B cell (primary cell): Measurements from ENCODE around the gene SLC16A10. TPM values are rescaled to one million over a fixed set of nuclear protein-coding genes. Genes with fewer than 3 reads are reported as not detected.

Experiments
- ATAC-seq: fragments of 200-7000 bp; cut with Tn5 transposase; one replicate; pipeline ENCODE4 v1.10.0; 2021; ENCODE audit warnings: low read depth, mild to moderate bottlenecking, moderate number of reproducible peaks, moderate library complexity
- CTCF ChIA-PET: fragments of 350-600 bp; sonication (Branson Sonifier 250); formaldehyde crosslinking; loops from one replicate; lab custom pipeline; 2021; ENCODE audit warnings: antibody characterized with exemption, inconsistent platforms; lab: Charles Lee
- POLR2A ChIA-PET: fragments of 350-600 bp; sonication (Branson Sonifier 250); formaldehyde crosslinking; loops from one replicate; lab custom pipeline; 2021; ENCODE audit warnings: antibody characterized with exemption; lab: Charles Lee
- DNase-seq: peaks from one replicate; pipeline ENCODE4 v3.0.0; 2013
- H2AFZ ChIP-seq: 2 replicates; pipeline ENCODE4 v1.6.1; 2012; ENCODE audit warnings: mild to moderate bottlenecking, low read depth, low read length; ENCODE audit not compliant: insufficient read depth, poor library complexity, severe bottlenecking
- H3K27ac ChIP-seq, 2 donors: 1 replicate in 1 of 2; 2 replicates in 1 of 2; pipeline ENCODE4 v1.5.1; 2012 to 2013; ENCODE audit warnings: low read length in 2 of 2, mild to moderate bottlenecking in 2 of 2, moderate library complexity in 1 of 2
- H3K27me3 ChIP-seq, 4 experiments: fragments of 200-600 bp in 1 of 4; sonication (generic) in 1 of 4; replicated peaks in 1 of 4; 1 replicate in 2 of 4; 2 replicates in 2 of 4; pipeline versions ENCODE4 v1.6.1 to v1.7.0; 2013 to 2016; ENCODE audit warnings: low read length in 3 of 4, mild to moderate bottlenecking in 2 of 4, mixed read lengths in 1 of 4, moderate library complexity in 1 of 4; ENCODE audit not compliant: insufficient read depth in 4 of 4, control insufficient read depth in 3 of 4; ENCODE audit errors: control extremely low read depth in 1 of 4
- H3K36me3 ChIP-seq, 2 experiments: replicated peaks in 1 of 2; 1 replicate in 1 of 2; 2 replicates in 1 of 2; pipeline versions ENCODE4 v1.6.1 to v1.7.1; 2013; ENCODE audit warnings: low read length in 1 of 2; ENCODE audit not compliant: insufficient read depth in 2 of 2, control insufficient read depth in 1 of 2; ENCODE audit errors: control extremely low read depth in 1 of 2, extremely low read depth in 1 of 2
- H3K4me1 ChIP-seq, 2 donors: fragments of 200-600 bp in 1 of 2; sonication (generic) in 1 of 2; 1 replicate in 1 of 2; 2 replicates in 1 of 2; pipeline versions ENCODE4 v1.5.1 to v1.6.1; 2013 to 2017; ENCODE audit warnings: low read length in 2 of 2; ENCODE audit not compliant: control insufficient read depth in 2 of 2, insufficient read depth in 2 of 2
- H3K4me2 ChIP-seq: replicated peaks from 2 replicates; pipeline ENCODE3; 2012; ENCODE audit warnings: mild to moderate bottlenecking, low read depth, low read length; ENCODE audit not compliant: poor library complexity, severe bottlenecking
- H3K4me3 ChIP-seq, 5 experiments: fragments of 200-600 bp in 1 of 5; sonication (generic) in 1 of 5; 1 replicate in 3 of 5; 2 replicates in 2 of 5; pipeline versions ENCODE4 v1.5.1 to v1.7.0; 2011 to 2016; ENCODE audit warnings: low read length in 4 of 5, mild to moderate bottlenecking in 4 of 5, low read depth in 2 of 5, control low read depth in 1 of 5, moderate library complexity in 1 of 5; ENCODE audit not compliant: insufficient read depth in 1 of 5; ENCODE audit errors: control extremely low read depth in 1 of 5, extremely low read depth in 1 of 5
- H3K79me2 ChIP-seq: fragments of 200-600 bp; sonication (generic); one replicate; pipeline ENCODE4 v1.6.0; 2016; ENCODE audit warnings: low read length; ENCODE audit not compliant: control insufficient read depth, insufficient read depth
- H3K9ac ChIP-seq: fragments of 200-600 bp; sonication (generic); 2 replicates; pipeline ENCODE4 v1.6.1; 2017; ENCODE audit warnings: mild to moderate bottlenecking, low read length, moderate library complexity
- H3K9me3 ChIP-seq, 3 donors: one replicate each; pipeline versions ENCODE4 v1.6.1 to v1.7.1; 2013; ENCODE audit warnings: low read length in 2 of 3; ENCODE audit not compliant: control insufficient read depth in 2 of 3, insufficient read depth in 1 of 3; ENCODE audit errors: control extremely low read depth in 1 of 3
- H4K20me1 ChIP-seq: 2 replicates; pipeline ENCODE4 v1.6.0; 2012; ENCODE audit warnings: mild to moderate bottlenecking, low read length; ENCODE audit not compliant: insufficient read depth, control insufficient read depth, poor library complexity, severe bottlenecking
- H3K27ac Mint-ChIP-seq: one replicate; pipeline ENCODE4 v1.8.0; 2021; ENCODE audit warnings: mixed read lengths
- H3K27me3 Mint-ChIP-seq: one replicate; pipeline ENCODE4 v1.8.0; 2021; ENCODE audit warnings: mixed read lengths
- H3K4me1 Mint-ChIP-seq: one replicate; pipeline ENCODE4 v1.8.0; 2021; ENCODE audit warnings: mixed read lengths
- H3K4me3 Mint-ChIP-seq: one replicate; pipeline ENCODE4 v1.8.0; 2021; ENCODE audit warnings: mixed read lengths
- H3K9me3 Mint-ChIP-seq: one replicate; pipeline ENCODE4 v1.8.0; 2022; ENCODE audit warnings: mixed read lengths; ENCODE audit not compliant: insufficient read depth
- EZH2 ChIP-seq: IDR thresholded peaks from 2 replicates; pipeline ENCODE4 v1.6.1; 2012; ENCODE audit warnings: borderline replicate concordance, low read depth, mild to moderate bottlenecking, moderate library complexity, low read length; ENCODE audit not compliant: insufficient read depth, poor library complexity, severe bottlenecking
- WGBS: methylation state at CpG from one replicate; pipeline ENCODE4 v1.1.5; 2013; ENCODE audit warnings: missing lambda C conversion rate; ENCODE audit not compliant: insufficient coverage; 5-methylcytosine and 5-hydroxymethylcytosine counted together
- intact Hi-C: fragments of 100-400 bp; cut with micrococcal nuclease; formaldehyde crosslinking; loops from one replicate; pipeline ENCODE4 v1.10.0; 2022
- polyA plus RNA-seq: library from polyadenylated mRNA; depleted of rRNA; stranded (reverse); fragments of >200 nt; gene quantifications from 2 replicates; pipeline ENCODE4 v1.2.3, GENCODE V29; 2012
- total RNA-seq, 2 donors: library from RNA; stranded (reverse); fragments of 120-200 nt in 1 of 2; gene quantifications; 1 replicate in 1 of 2; 2 replicates in 1 of 2; pipeline versions ENCODE4 v1.2.3 to v1.2.4, GENCODE V29; 2013 to 2022
- TF ChIP-seq, protein P1 (sequence below): fragments of 200-600 bp; IDR thresholded peaks from one replicate; pipeline ENCODE4 v1.8.0; 2022; ENCODE audit warnings: antibody characterized with exemption, mild to moderate bottlenecking

SLC16A10 gene
- total and polyA plus RNA-seq, 2 donors (not counting 1 experiment from before 2014, with no cell fraction given): 0.06 to 0.71 TPM

GRCh38 chr6:111101987-111102386 lies 14.7 kb downstream of the SLC16A10 start:
- H3K27ac ChIP-seq: no peak overlapping the region
- no peak overlapping the region for H3K4me3 ChIP-seq
- H3K36me3 ChIP-seq: no peaks in the 10 kb centered on the region
- ChIA-PET POLR2A (no interaction called here), CTCF (no interaction called here)
- H3K4me1 ChIP-seq: no peaks in the 10 kb centered on the region
- H4K20me1 ChIP-seq: no peaks in the 10 kb centered on the region
- no peaks in the 10 kb centered on the region for H3K27me3 ChIP-seq
- no peak for DNase-seq
- H3K9ac ChIP-seq: no peak overlapping the region
- TF ChIP-seq EZH2: no peak
- TF ChIP-seq, protein P1, sequence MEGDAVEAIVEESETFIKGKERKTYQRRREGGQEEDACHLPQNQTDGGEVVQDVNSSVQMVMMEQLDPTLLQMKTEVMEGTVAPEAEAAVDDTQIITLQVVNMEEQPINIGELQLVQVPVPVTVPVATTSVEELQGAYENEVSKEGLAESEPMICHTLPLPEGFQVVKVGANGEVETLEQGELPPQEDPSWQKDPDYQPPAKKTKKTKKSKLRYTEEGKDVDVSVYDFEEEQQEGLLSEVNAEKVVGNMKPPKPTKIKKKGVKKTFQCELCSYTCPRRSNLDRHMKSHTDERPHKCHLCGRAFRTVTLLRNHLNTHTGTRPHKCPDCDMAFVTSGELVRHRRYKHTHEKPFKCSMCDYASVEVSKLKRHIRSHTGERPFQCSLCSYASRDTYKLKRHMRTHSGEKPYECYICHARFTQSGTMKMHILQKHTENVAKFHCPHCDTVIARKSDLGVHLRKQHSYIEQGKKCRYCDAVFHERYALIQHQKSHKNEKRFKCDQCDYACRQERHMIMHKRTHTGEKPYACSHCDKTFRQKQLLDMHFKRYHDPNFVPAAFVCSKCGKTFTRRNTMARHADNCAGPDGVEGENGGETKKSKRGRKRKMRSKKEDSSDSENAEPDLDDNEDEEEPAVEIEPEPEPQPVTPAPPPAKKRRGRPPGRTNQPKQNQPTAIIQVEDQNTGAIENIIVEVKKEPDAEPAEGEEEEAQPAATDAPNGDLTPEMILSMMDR: no peak
- no peak overlapping the region for H3K27ac Mint-ChIP-seq
- intact Hi-C loops: no loop called here
- H3K4me2 ChIP-seq: no peak overlapping the region
- no peaks in the 10 kb centered on the region for H3K9me3 Mint-ChIP-seq
- no peaks in the 10 kb centered on the region for H3K79me2 ChIP-seq
- no peaks in the 10 kb centered on the region for H3K4me1 Mint-ChIP-seq
- whole genome bisulfite sequencing: no CpG with 5 or more reads among the region's 3 CpGs
- H3K9me3 ChIP-seq: no peaks in the 10 kb centered on the region
- H2AFZ ChIP-seq: no peak overlapping the region
- no peak overlapping the region for H3K4me3 Mint-ChIP-seq
- no peak for ATAC-seq
- peaks cover 15% of the 10 kb centered on the region for H3K27me3 Mint-ChIP-seq

GRCh38 chr6:111105578-111105977 lies 18.3 kb downstream of the SLC16A10 start:
- no peaks in the 10 kb centered on the region for H3K36me3 ChIP-seq
- no peak overlapping the region for H2AFZ ChIP-seq
- H4K20me1 ChIP-seq: no peaks in the 10 kb centered on the region
- no peaks in the 10 kb centered on the region for H3K79me2 ChIP-seq
- Mint-ChIP-seq H3K27ac (no peak overlapping the region), H3K4me3 (no peak overlapping the region), H3K4me1 (no peaks in the 10 kb centered on the region), H3K27me3 (peaks cover 19% of the 10 kb centered on the region), H3K9me3 (peaks cover 4% of the 10 kb centered on the region)
- no peak overlapping the region for H3K27ac ChIP-seq
- no peak overlapping the region for H3K4me2 ChIP-seq
- H3K9me3 ChIP-seq: peaks cover 0 to 3% (median 2%) of the 10 kb centered on the region in 3 donors
- no peak overlapping the region for H3K9ac ChIP-seq
- ChIA-PET CTCF (no interaction called here), POLR2A (no interaction called here)
- H3K27me3 ChIP-seq: no peaks in the 10 kb centered on the region
- no peaks in the 10 kb centered on the region for H3K4me1 ChIP-seq
- TF ChIP-seq, protein P1: no peak
- TF ChIP-seq EZH2: no peak
- no peak overlapping the region for H3K4me3 ChIP-seq
- intact Hi-C loops: no loop called here
- no peak for DNase-seq
- WGBS: 95% methylated on average over 4 of the region's 5 CpGs
- ATAC-seq: no peak
